ENCODE data around the gene DGKZ. TPM values are rescaled to one million over a fixed set of nuclear protein-coding genes. Genes with fewer than 3 reads are reported as not detected.

DGKZ gene
- total RNA-seq, 1 donor from 2014 or later, result 46.8 TPM

DNA sequence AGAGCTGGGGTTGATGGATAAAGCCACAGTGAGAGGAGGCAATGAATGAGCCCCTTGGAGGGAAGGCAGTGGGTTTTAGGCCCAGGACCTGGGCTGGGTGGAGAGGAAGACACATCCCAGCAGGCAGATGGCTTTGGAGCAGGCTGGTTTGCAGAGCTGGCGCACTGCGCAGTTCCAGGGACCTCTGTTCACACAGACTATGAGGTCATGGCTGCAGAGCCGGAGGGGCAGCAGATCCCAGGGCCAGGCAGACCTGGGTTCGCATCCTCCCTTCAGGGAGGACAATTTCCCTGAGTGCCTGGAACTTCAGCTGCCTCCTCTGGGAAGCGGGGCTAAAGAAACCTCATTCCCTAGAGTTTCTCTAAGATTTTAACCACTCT lies 28.2 kb upstream of the DGKZ start:
- no peak for DNase-seq (ENCODE audit: low spot score)
- no peak for TF ChIP-seq CTCF (IDR thresholded peaks at IDR 0.05)
- Mint-ChIP-seq H3K4me1 (ENCODE audit: low read depth) (peaks cover 5% of the 10 kb centered on the region), H3K27ac (ENCODE audit: unreplicated experiment) (no peak overlapping the region), H3K36me3 (ENCODE audit: low read depth) (peaks cover 43% of the 10 kb centered on the region), H3K9me3 (ENCODE audit: low read depth) (no peaks in the 10 kb centered on the region), H3K4me3 (ENCODE audit: unreplicated experiment) (no peak overlapping the region), H3K27me3 (ENCODE audit: low read depth) (no peaks in the 10 kb centered on the region)

- no peak for DNase-seq (ENCODE audit: low spot score)
- TF ChIP-seq CTCF (IDR thresholded peaks at IDR 0.05), result no peak
- Mint-ChIP-seq H3K36me3 (ENCODE audit: low read depth) (peaks cover 37% of the 10 kb centered on the region), H3K27me3 (ENCODE audit: low read depth) (no peaks in the 10 kb centered on the region), H3K4me3 (ENCODE audit: unreplicated experiment) (no peak overlapping the region), H3K4me1 (ENCODE audit: low read depth) (peaks cover 3% of the 10 kb centered on the region), H3K27ac (ENCODE audit: unreplicated experiment) (no peak overlapping the region), H3K9me3 (ENCODE audit: low read depth) (no peaks in the 10 kb centered on the region)
These were observed 25.5 kb upstream of the DGKZ start for GRCh38 chr11:46321757-46322156.

GRCh38 chr11:46322759-46323158 lies 24.5 kb upstream of the DGKZ start:
- DNase-seq (ENCODE audit: low spot score), result no peak
- peak; percentile 70 for TF ChIP-seq CTCF (IDR thresholded peaks at IDR 0.05)
- Mint-ChIP-seq H3K4me3 (ENCODE audit: unreplicated experiment) (no peak overlapping the region), H3K36me3 (ENCODE audit: low read depth) (peaks cover 38% of the 10 kb centered on the region), H3K9me3 (ENCODE audit: low read depth) (no peaks in the 10 kb centered on the region), H3K27me3 (ENCODE audit: low read depth) (no peaks in the 10 kb centered on the region), H3K4me1 (ENCODE audit: low read depth) (peaks cover 9% of the 10 kb centered on the region), H3K27ac (ENCODE audit: unreplicated experiment) (no peak overlapping the region)

DNA sequence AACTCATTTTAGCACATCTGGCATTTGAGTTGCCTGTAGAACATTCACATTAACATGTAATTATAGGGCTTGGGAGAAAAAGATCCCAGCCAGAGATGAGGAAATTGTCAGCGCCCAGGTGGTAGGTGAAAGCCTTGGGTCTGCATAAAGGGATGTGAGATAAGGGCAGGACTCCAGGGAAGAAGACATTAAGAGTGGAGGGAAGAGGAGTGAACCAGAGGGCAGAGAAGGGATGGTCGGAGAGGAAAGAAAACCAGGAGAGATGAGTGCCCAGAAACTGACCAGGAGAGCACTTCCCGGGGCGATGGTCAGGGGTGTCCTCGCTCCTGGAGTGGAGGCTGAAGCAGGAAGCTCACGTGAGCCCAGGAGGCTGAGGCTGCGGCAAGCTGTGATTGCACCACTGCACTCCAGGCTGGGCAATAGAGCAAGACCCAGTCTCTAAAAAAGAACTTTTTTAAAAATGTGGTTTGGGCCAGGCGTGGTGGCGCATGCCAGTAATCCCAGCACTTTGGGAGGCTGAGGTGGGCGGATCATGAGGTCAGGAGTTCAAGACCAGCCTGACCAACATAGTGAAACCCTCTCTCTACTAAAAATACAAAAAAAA lies 20.3 kb upstream of the DGKZ start:
- no peak for DNase-seq (ENCODE audit: low spot score)
- peaks cover 26% of the 10 kb centered on the region for H3K4me1 Mint-ChIP-seq (ENCODE audit: low read depth)
- H3K9me3 Mint-ChIP-seq (ENCODE audit: low read depth), result no peaks in the 10 kb centered on the region
- no peak overlapping the region for H3K4me3 Mint-ChIP-seq (ENCODE audit: unreplicated experiment)
- H3K27me3 Mint-ChIP-seq (ENCODE audit: low read depth), result peaks cover 11% of the 10 kb centered on the region
- peak overlapping the region; percentile 8 for H3K27ac Mint-ChIP-seq (ENCODE audit: unreplicated experiment)
- TF ChIP-seq CTCF (IDR thresholded peaks at IDR 0.05), result no peak
- peaks cover 9% of the 10 kb centered on the region for H3K36me3 Mint-ChIP-seq (ENCODE audit: low read depth)

DNA sequence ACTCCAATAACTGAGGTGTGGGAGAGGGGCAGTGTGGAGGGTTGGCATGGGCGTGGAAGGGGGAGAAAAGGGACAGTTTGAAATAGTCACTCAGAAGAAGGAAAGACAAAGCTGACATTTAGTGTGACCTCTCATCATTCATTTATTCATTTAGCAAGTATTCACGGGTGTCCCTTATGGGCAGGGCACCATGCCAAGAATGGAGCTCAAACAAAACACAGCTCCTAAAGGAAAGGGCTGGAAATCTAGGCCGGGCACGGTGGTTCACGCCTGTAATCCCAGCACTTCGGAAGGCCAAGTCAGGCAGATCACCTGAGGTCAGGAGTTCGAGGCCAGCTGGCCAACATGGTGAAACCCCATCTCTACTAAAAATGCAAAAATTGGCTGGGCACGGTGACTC lies 19.4 kb upstream of the DGKZ start:
- peaks cover 2% of the 10 kb centered on the region for H3K36me3 Mint-ChIP-seq (ENCODE audit: low read depth)
- no peak for TF ChIP-seq CTCF (IDR thresholded peaks at IDR 0.05)
- H3K4me3 Mint-ChIP-seq (ENCODE audit: unreplicated experiment), result no peak overlapping the region
- H3K4me1 Mint-ChIP-seq (ENCODE audit: low read depth), result peaks cover 31% of the 10 kb centered on the region
- no peak for DNase-seq (ENCODE audit: low spot score)
- peaks cover 11% of the 10 kb centered on the region for H3K27me3 Mint-ChIP-seq (ENCODE audit: low read depth)
- H3K27ac Mint-ChIP-seq (ENCODE audit: unreplicated experiment), result peak overlapping the region; percentile 54
- no peaks in the 10 kb centered on the region for H3K9me3 Mint-ChIP-seq (ENCODE audit: low read depth)

All from chondrocyte (in vitro differentiated cells).